Keratinocyte (primary cell): ENCODE results near the gene DEXI. TPM values are rescaled to one million over a fixed set of nuclear protein-coding genes. Genes with fewer than 3 reads are reported as not detected.
"Not testable (repeated sequence)": the region's sequence is repeated elsewhere in the genome, so short reads cannot be mapped to it uniquely, and the experiment has no call there.

Source experiments
- DNase-seq: peaks from one replicate; pipeline ENCODE4 v3.0.0-alpha.2; 2011; ENCODE audit warnings: low read depth, missing footprints, low spot score
- FAIRE-seq: peaks from 2 replicates; lab custom pipeline; 2011; peaks lifted over from hg19 to GRCh38; lab: Jason Lieb, UNC
- H2AFZ ChIP-seq: 2 replicates; pipeline ENCODE4 v1.6.0; 2012; ENCODE audit warnings: low read length, control low read depth, inconsistent platforms; ENCODE audit not compliant: control insufficient read depth
- H3K27ac ChIP-seq: 2 replicates; pipeline ENCODE4 v1.5.1; 2011; ENCODE audit warnings: low read length; ENCODE audit not compliant: control insufficient read depth, insufficient read depth
- H3K27me3 ChIP-seq: 3 replicates; pipeline ENCODE4 v1.6.0; 2011; ENCODE audit warnings: low read length; ENCODE audit not compliant: control insufficient read depth, insufficient read depth; ENCODE audit errors: extremely low read depth
- H3K36me3 ChIP-seq, 2 experiments: 2 replicates in 1 of 2; 3 replicates in 1 of 2; pipeline ENCODE4 v1.5.1; 2011; ENCODE audit warnings: low read length in 2 of 2, mild to moderate bottlenecking in 1 of 2; ENCODE audit not compliant: control insufficient read depth in 2 of 2, insufficient read depth in 2 of 2; ENCODE audit errors: extremely low read depth in 1 of 2
- H3K4me1 ChIP-seq: 3 replicates; pipeline ENCODE4 v1.5.1; 2011; ENCODE audit warnings: low read length; ENCODE audit not compliant: control insufficient read depth, insufficient read depth; ENCODE audit errors: extremely low read depth
- H3K4me2 ChIP-seq: 3 replicates; pipeline ENCODE4 v1.6.0; 2011; ENCODE audit warnings: low read depth, low read length; ENCODE audit not compliant: control insufficient read depth, insufficient read depth; ENCODE audit errors: extremely low read depth
- H3K4me3 ChIP-seq, 3 experiments: fragments of 200-600 bp in 1 of 3; sonication (generic) in 1 of 3; 2 replicates in 2 of 3; 3 replicates in 1 of 3; pipeline ENCODE4 v1.5.1; 2011 to 2016; ENCODE audit warnings: low read length in 3 of 3, mild to moderate bottlenecking in 3 of 3, control low read depth in 2 of 3, inconsistent platforms in 1 of 3, low read depth in 1 of 3, mixed read lengths in 1 of 3, mixed run types in 1 of 3, moderate library complexity in 1 of 3; ENCODE audit not compliant: control insufficient read depth in 2 of 3, insufficient read depth in 2 of 3; ENCODE audit errors: extremely low read depth in 1 of 3
- H3K79me2 ChIP-seq: 2 replicates; pipeline ENCODE4 v1.6.0; 2012; ENCODE audit warnings: low read length; ENCODE audit not compliant: control insufficient read depth, insufficient read depth
- H3K9ac ChIP-seq: 3 replicates; pipeline ENCODE4 v1.6.0; 2011; ENCODE audit warnings: low read length; ENCODE audit not compliant: control insufficient read depth, insufficient read depth; ENCODE audit errors: extremely low read depth
- H3K9me1 ChIP-seq: 3 replicates; pipeline ENCODE4 v1.6.0; 2011; ENCODE audit warnings: low read length; ENCODE audit not compliant: control insufficient read depth, insufficient read depth; ENCODE audit errors: extremely low read depth
- H3K9me3 ChIP-seq: 2 replicates; pipeline ENCODE4 v1.5.1; 2012; ENCODE audit warnings: low read depth, low read length; ENCODE audit not compliant: control insufficient read depth
- H4K20me1 ChIP-seq: 3 replicates; pipeline ENCODE4 v1.6.0; 2011; ENCODE audit warnings: low read length; ENCODE audit not compliant: control insufficient read depth, insufficient read depth; ENCODE audit errors: extremely low read depth
- EZH2 ChIP-seq: IDR thresholded peaks from one replicate; pipeline ENCODE4 v1.6.1; 2012; ENCODE audit warnings: inconsistent platforms, mild to moderate bottlenecking, low read length, moderate library complexity
- dilution Hi-C: fragments of 300-500 bp; cut with MboI; formaldehyde crosslinking; loops from one replicate; pipeline ENCODE4 v1.7.0; 2020; ENCODE audit warnings: low sequenced_read_pairs; ENCODE audit not compliant: extremely low pct_ligation_motif_present
- polyA plus RNA-seq, 5 experiments: library from polyadenylated mRNA; depleted of rRNA in 3 of 5; stranded (reverse) in 3 of 5; stranded (forward) in 1 of 5; unstranded in 1 of 5; fragments of >200 nt; gene quantifications; 1 replicate in 1 of 5; 2 replicates in 3 of 5; 3 replicates in 1 of 5; pipeline versions ENCODE4 v1.2.1 to v1.2.3, GENCODE V29; 2011 to 2012; ENCODE audit warnings: missing spikeins in 2 of 5, low read depth in 1 of 5, low replicate concordance in 1 of 5
- TF ChIP-seq, protein P1 (sequence below), 3 experiments: IDR thresholded peaks in 1 of 3; conservative IDR thresholded peaks in 1 of 3; optimal IDR thresholded peaks in 1 of 3; 2 replicates in 2 of 3; 3 replicates in 1 of 3; pipeline versions ENCODE3 to v1.5.1; 2011; ENCODE audit warnings: low read length in 3 of 3, mild to moderate bottlenecking in 3 of 3, moderate library complexity in 2 of 3, control low read depth in 1 of 3, inconsistent platforms in 1 of 3; ENCODE audit not compliant: insufficient read depth in 2 of 3; ENCODE audit errors: extremely low read depth in 1 of 3

The DEXI gene
- polyA plus RNA-seq, 1 donor (not counting 4 experiments of a cell fraction or from before 2014, with no cell fraction given) = 25.9 TPM

DNA sequence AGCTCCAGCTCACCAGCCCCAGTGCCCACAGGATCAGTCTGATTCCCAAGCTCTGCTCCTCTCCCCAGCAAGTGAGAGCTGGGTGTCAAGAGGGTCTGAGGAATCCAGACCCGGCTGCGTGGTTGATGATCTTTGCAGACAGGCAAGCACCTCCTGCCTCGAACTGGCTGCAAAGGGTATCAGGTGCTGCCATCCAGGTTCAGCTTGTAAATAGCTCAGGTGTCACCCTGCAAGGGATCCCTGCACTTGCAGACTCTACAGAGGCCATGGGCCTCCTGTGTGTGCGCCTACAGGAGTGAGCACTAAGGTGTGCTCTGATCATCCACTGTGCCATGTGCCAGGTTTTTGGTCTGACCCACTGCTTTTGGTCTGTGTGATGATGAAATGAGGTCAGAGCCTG lies 16.2 kb downstream of the DEXI start:
- no peaks in the 10 kb centered on the region for H3K27me3 ChIP-seq
- no peak overlapping the region for H3K9ac ChIP-seq
- H3K36me3 ChIP-seq = peaks cover 0 to 8% of the 10 kb centered on the region in 2 experiments
- no peak overlapping the region for H3K4me2 ChIP-seq
- H4K20me1 ChIP-seq = no peaks in the 10 kb centered on the region
- TF ChIP-seq, protein P1, sequence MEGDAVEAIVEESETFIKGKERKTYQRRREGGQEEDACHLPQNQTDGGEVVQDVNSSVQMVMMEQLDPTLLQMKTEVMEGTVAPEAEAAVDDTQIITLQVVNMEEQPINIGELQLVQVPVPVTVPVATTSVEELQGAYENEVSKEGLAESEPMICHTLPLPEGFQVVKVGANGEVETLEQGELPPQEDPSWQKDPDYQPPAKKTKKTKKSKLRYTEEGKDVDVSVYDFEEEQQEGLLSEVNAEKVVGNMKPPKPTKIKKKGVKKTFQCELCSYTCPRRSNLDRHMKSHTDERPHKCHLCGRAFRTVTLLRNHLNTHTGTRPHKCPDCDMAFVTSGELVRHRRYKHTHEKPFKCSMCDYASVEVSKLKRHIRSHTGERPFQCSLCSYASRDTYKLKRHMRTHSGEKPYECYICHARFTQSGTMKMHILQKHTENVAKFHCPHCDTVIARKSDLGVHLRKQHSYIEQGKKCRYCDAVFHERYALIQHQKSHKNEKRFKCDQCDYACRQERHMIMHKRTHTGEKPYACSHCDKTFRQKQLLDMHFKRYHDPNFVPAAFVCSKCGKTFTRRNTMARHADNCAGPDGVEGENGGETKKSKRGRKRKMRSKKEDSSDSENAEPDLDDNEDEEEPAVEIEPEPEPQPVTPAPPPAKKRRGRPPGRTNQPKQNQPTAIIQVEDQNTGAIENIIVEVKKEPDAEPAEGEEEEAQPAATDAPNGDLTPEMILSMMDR (optimal IDR thresholded peaks at IDR 0.05 in 1 of 3, IDR thresholded peaks at IDR 0.05 in 1 of 3, conservative IDR thresholded peaks at IDR 0.05 in 1 of 3; ENCODE audit: extremely low read depth in 1 of 3, insufficient read depth in 2 of 3, low read length in 3 of 3) = no peak
- TF ChIP-seq EZH2 = no peak
- H3K4me3 ChIP-seq = no peak overlapping the region
- DNase-seq = no peak
- dilution Hi-C loops = no loop called here
- H2AFZ ChIP-seq = no peak overlapping the region
- no peaks in the 10 kb centered on the region for H3K9me3 ChIP-seq
- H3K4me1 ChIP-seq = no peaks in the 10 kb centered on the region
- FAIRE-seq = no peak
- H3K27ac ChIP-seq = no peak overlapping the region
- H3K9me1 ChIP-seq = no peaks in the 10 kb centered on the region
- H3K79me2 ChIP-seq = no peaks in the 10 kb centered on the region

DNA sequence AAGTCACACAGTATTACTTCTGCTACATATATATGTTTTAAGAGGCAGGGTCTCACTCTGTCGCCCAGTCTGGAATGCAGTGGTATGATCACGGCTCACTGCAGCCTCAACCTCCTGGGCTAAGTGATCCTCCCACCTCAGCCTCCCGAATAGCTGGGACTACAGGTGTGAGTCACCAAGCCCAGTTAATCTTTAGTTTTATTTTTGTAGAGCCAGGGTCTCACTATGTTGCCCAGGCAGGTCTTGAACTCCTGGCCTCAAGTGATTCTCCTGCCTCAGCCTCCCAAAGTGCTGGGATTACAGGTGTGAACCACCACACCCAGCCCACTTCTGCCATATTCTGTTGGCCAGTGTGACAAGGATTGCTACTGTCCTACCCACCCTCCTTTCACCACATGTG lies 17.0 kb downstream of the DEXI start:
- H3K4me1 ChIP-seq, H3K79me2 ChIP-seq, H3K4me2 ChIP-seq, H3K36me3 ChIP-seq, FAIRE-seq, H3K9me3 ChIP-seq, H4K20me1 ChIP-seq, H3K27me3 ChIP-seq, H3K27ac ChIP-seq, DNase-seq, H3K4me3 ChIP-seq, dilution Hi-C loops, H3K9ac ChIP-seq, H2AFZ ChIP-seq, H3K9me1 ChIP-seq: not testable (repeated sequence)

DNA sequence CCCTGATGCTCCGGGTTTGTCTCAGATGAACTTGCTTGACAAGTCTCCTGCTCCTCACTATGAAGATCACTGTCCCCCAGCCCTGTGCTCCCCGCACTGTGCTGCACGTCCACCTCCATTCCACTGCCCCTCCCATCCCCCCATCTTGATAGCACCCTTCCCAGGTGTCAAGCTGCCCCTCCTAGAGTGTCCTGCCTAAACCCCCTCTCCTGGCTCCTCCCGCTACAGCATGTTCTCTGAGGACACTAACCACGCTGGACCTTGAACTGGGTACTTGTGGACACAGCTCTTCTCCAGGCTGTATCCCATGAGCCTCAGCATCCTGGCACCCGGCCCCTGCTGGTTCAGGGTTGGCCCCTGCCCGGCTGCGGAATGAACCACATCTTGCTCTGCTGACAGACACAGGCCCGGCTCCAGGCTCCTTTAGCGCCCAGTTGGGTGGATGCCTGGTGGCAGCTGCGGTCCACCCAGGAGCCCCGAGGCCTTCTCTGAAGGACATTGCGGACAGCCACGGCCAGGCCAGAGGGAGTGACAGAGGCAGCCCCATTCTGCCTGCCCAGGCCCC lies 18.5 kb downstream of the DEXI start:
- Histone ChIP-seq H3K27me3 (no peaks in the 10 kb centered on the region), H3K4me1 (peaks cover under 1% of the 10 kb centered on the region), H3K79me2 (no peaks in the 10 kb centered on the region), H2AFZ (no peak overlapping the region), H4K20me1 (no peaks in the 10 kb centered on the region), H3K36me3 (peaks cover 0 to 5% of the 10 kb centered on the region in 2 experiments), H3K27ac (no peak overlapping the region), H3K9ac (no peak overlapping the region), H3K9me3 (no peaks in the 10 kb centered on the region), H3K9me1 (no peaks in the 10 kb centered on the region), H3K4me2 (no peak overlapping the region), H3K4me3 (no peak overlapping the region)
- FAIRE-seq (no peak), DNase-seq (no peak)
- dilution Hi-C loops = loop anchor here (25.0 kb wide), 1 partner anchor 186 kb away; the partner anchor contains the start of gene NUBP1
- no peak for TF ChIP-seq EZH2
- TF ChIP-seq, protein P1 (optimal IDR thresholded peaks at IDR 0.05 in 1 of 3, IDR thresholded peaks at IDR 0.05 in 1 of 3, conservative IDR thresholded peaks at IDR 0.05 in 1 of 3; ENCODE audit: extremely low read depth in 1 of 3, insufficient read depth in 2 of 3, low read length in 3 of 3) = no peak
